ENCODE measurements around the gene PTPN9.
"Not testable (repeated sequence)": the region's sequence is repeated elsewhere in the genome, so short reads cannot be mapped to it uniquely, and the experiment has no call there.

PTPN9 gene

GRCh38 chr15:75578948-75579920 is at the start of gene PTPN9:
TSS of gene PTPN9 (minus strand) at chr15:75579315. CDS start at chr15:75578776, 539 bp downstream.
- peak; percentile 55 for DNase-seq (ENCODE audit: low read depth)

GRCh38 chr15:75625542-75626347 is 46.6 kb upstream of the PTPN9 start, which contains the start of gene SNUPN:
TSS of gene SNUPN (minus strand) at chr15:75625725. CDS start at chr15:75621051, 4,674 bp downstream.
- DNase-seq (ENCODE audit: low read depth): peak; percentile 88

- no peak for DNase-seq (ENCODE audit: low read depth)
These were observed 43.4 kb upstream of the PTPN9 start for GRCh38 chr15:75622505-75622904.

GRCh38 chr15:75620841-75621391 is 41.8 kb upstream of the PTPN9 start:
- DNase-seq (ENCODE audit: low read depth): no peak

GRCh38 chr15:75620058-75620820 is 41.1 kb upstream of the PTPN9 start:
- no peak for DNase-seq (ENCODE audit: low read depth)

GRCh38 chr15:75616766-75617165 is 37.7 kb upstream of the PTPN9 start:
- DNase-seq (ENCODE audit: low read depth): no peak

- no peak for DNase-seq (ENCODE audit: low read depth)
These were observed 27.9 kb upstream of the PTPN9 start for GRCh38 chr15:75606711-75607699.

GRCh38 chr15:75606026-75606425 is 26.9 kb upstream of the PTPN9 start:
- DNase-seq (ENCODE audit: low read depth): no peak

- DNase-seq (ENCODE audit: low read depth): no peak
These were observed 20.3 kb upstream of the PTPN9 start for GRCh38 chr15:75599401-75599800.

GRCh38 chr15:75598361-75598760 is 19.2 kb upstream of the PTPN9 start:
- no peak for DNase-seq (ENCODE audit: low read depth)

- no peak for DNase-seq (ENCODE audit: low read depth)
These were observed 18.7 kb upstream of the PTPN9 start for GRCh38 chr15:75597667-75598341.

GRCh38 chr15:75596703-75597345 is 17.7 kb upstream of the PTPN9 start:
- no peak for DNase-seq (ENCODE audit: low read depth)

GRCh38 chr15:75594276-75594675 is 15.2 kb upstream of the PTPN9 start:
- no peak for DNase-seq (ENCODE audit: low read depth)

- no peak for DNase-seq (ENCODE audit: low read depth)
These were observed 12.7 kb upstream of the PTPN9 start for GRCh38 chr15:75591655-75592364.

- DNase-seq (ENCODE audit: low read depth): no peak
These were observed 11.1 kb upstream of the PTPN9 start for GRCh38 chr15:75590239-75590638.

- DNase-seq (ENCODE audit: low read depth): no peak
These were observed 10.0 kb upstream of the PTPN9 start for GRCh38 chr15:75589071-75589470.

- DNase-seq (ENCODE audit: low read depth): not testable (repeated sequence)
These were observed 7.3 kb upstream of the PTPN9 start for GRCh38 chr15:75586422-75586821.

- no peak for DNase-seq (ENCODE audit: low read depth)
These were observed 5.0 kb upstream of the PTPN9 start for GRCh38 chr15:75584121-75584520.

- no peak for DNase-seq (ENCODE audit: low read depth)
These were observed 4.6 kb upstream of the PTPN9 start for GRCh38 chr15:75583701-75584100.

All from activated T-cell treated with anti-CD3 and anti-CD28 coated beads for 1 hour (primary cell).